RWPE2 (cell line): Measurements from ENCODE around the gene CXCL3.

Source experiments
- ATAC-seq: fragments of 200-7000 bp; cut with Tn5 transposase; 3 replicates; pipeline ENCODE4 v1.9.1; 2021; ENCODE audit warnings: low read depth
- DNase-seq: peaks from one replicate; pipeline ENCODE4 v3.0.0-alpha.2; 2020; ENCODE audit warnings: low spot score
- H3K27ac ChIP-seq: fragments of 450-650 bp; 2 replicates; pipeline ENCODE4 v1.5.1; 2017; ENCODE audit warnings: mild to moderate bottlenecking; ENCODE audit not compliant: poor library complexity, severe bottlenecking
- H3K27me3 ChIP-seq: fragments of 250-450 bp; sonication (Bioruptor Pico); 2 replicates; pipeline ENCODE4 v1.5.1; 2021; ENCODE audit warnings: mild to moderate bottlenecking, moderate library complexity; ENCODE audit not compliant: insufficient read depth, poor library complexity, severe bottlenecking
- H3K36me3 ChIP-seq: fragments of 250-450 bp; sonication (Bioruptor Pico); 2 replicates; pipeline ENCODE4 v1.5.1; 2020; ENCODE audit warnings: low read depth, mild to moderate bottlenecking, moderate library complexity
- H3K4me1 ChIP-seq: fragments of 250-450 bp; sonication (Bioruptor Pico); 2 replicates; pipeline ENCODE4 v1.5.1; 2021; ENCODE audit warnings: mild to moderate bottlenecking, moderate library complexity; ENCODE audit not compliant: insufficient read depth, poor library complexity, severe bottlenecking
- H3K4me3 ChIP-seq: fragments of 250-450 bp; sonication (Bioruptor Pico); 2 replicates; pipeline ENCODE4 v1.5.1; 2021; ENCODE audit warnings: mild to moderate bottlenecking, moderate library complexity; ENCODE audit not compliant: severe bottlenecking
- H3K9me3 ChIP-seq: fragments of 250-450 bp; sonication (Bioruptor Pico); 2 replicates; pipeline ENCODE4 v1.5.1; 2021; ENCODE audit warnings: mild to moderate bottlenecking, moderate library complexity; ENCODE audit not compliant: severe bottlenecking
- CTCF ChIP-seq: fragments of 450-650 bp; IDR thresholded peaks from one replicate; pipeline ENCODE4 v1.5.1; 2017; ENCODE audit warnings: mild to moderate bottlenecking, moderate library complexity; ENCODE audit not compliant: poor library complexity, severe bottlenecking

Gene CXCL3

GRCh38 chr4:74031576-74031975, 6.9 kb downstream of the CXCL3 start:
- peaks cover 2% of the 10 kb centered on the region for H3K9me3 ChIP-seq
- DNase-seq = no peak
- TF ChIP-seq CTCF = no peak
- no peak overlapping the region for H3K4me3 ChIP-seq
- peak overlapping the region; percentile 90 for H3K27ac ChIP-seq
- no peak for ATAC-seq
- H3K36me3 ChIP-seq = peaks cover 7% of the 10 kb centered on the region
- H3K27me3 ChIP-seq = no peaks in the 10 kb centered on the region
- H3K4me1 ChIP-seq = peaks cover 48% of the 10 kb centered on the region

GRCh38 chr4:74030285-74030684, 8.2 kb downstream of the CXCL3 start:
- Histone ChIP-seq H3K36me3 (no peaks in the 10 kb centered on the region; the same call in 1 of the 2 replicates), H3K27ac (peak overlapping the region; percentile 90), H3K4me1 (peaks cover 43% of the 10 kb centered on the region), H3K9me3 (peaks cover 2% of the 10 kb centered on the region), H3K4me3 (no peak overlapping the region), H3K27me3 (no peaks in the 10 kb centered on the region)
- no peak for TF ChIP-seq CTCF
- ATAC-seq (no peak), DNase-seq (no peak)

GRCh38 chr4:74028504-74028903, 10.0 kb downstream of the CXCL3 start:
- ATAC-seq = no peak
- Histone ChIP-seq H3K9me3 (peaks cover 2% of the 10 kb centered on the region), H3K4me3 (no peak overlapping the region), H3K4me1 (peaks cover 27% of the 10 kb centered on the region), H3K27me3 (no peaks in the 10 kb centered on the region), H3K36me3 (no peaks in the 10 kb centered on the region; the same call in 1 of the 2 replicates), H3K27ac (no peak overlapping the region)
- TF ChIP-seq CTCF = no peak
- DNase-seq = no peak

- Histone ChIP-seq H3K36me3 (no peaks in the 10 kb centered on the region; the same call in 1 of the 2 replicates), H3K4me1 (no peaks in the 10 kb centered on the region), H3K27ac (no peak overlapping the region), H3K4me3 (no peak overlapping the region), H3K27me3 (no peaks in the 10 kb centered on the region), H3K9me3 (peaks cover 2% of the 10 kb centered on the region)
- no peak for TF ChIP-seq CTCF
- DNase-seq (no peak), ATAC-seq (no peak)
Measured at GRCh38 chr4:74023709-74024108, 14.8 kb downstream of the CXCL3 start.

- Histone ChIP-seq H3K4me3 (no peak overlapping the region), H3K36me3 (no peaks in the 10 kb centered on the region; the same call in 1 of the 2 replicates), H3K9me3 (no peaks in the 10 kb centered on the region), H3K27ac (no peak overlapping the region), H3K4me1 (peaks cover 5% of the 10 kb centered on the region), H3K27me3 (no peaks in the 10 kb centered on the region)
- ATAC-seq (no peak), DNase-seq (no peak)
- TF ChIP-seq CTCF = no peak
Measured at GRCh38 chr4:74021601-74022000, 16.9 kb downstream of the CXCL3 start.
